HL-60/S4 treated with retinoic acid at 250 ng/mL for 4 days and 3 days (cell line): Measurements from ENCODE around the gene NEUROD1.

ENCODE experiments used
- in situ Hi-C: fragments of 300-500 bp; cut with MboI; formaldehyde crosslinking; loops from 2 replicates; pipeline ENCODE4 v1.7.0; 2022; ENCODE audit warnings: low sequenced_read_pairs

Gene NEUROD1

GRCh38 chr2:181680937-181681811 is 857 bp upstream of the NEUROD1 start:
- in situ Hi-C loops, result no loop called here

- in situ Hi-C loops, result no loop called here
Measured at GRCh38 chr2:181679544-181679979, 755 bp downstream of the NEUROD1 start.

- in situ Hi-C loops, result no loop called here
Measured at GRCh38 chr2:181678861-181679543, 1.3 kb downstream of the NEUROD1 start.

GRCh38 chr2:181677912-181678586 is 2.3 kb downstream of the NEUROD1 start:
- in situ Hi-C loops, result no loop called here

- in situ Hi-C loops, result no loop called here
Measured at GRCh38 chr2:181675254-181675653, 5.1 kb downstream of the NEUROD1 start.

GRCh38 chr2:181674461-181674860 is 5.9 kb downstream of the NEUROD1 start:
- in situ Hi-C loops, result no loop called here

GRCh38 chr2:181673173-181673572 is 7.1 kb downstream of the NEUROD1 start:
- in situ Hi-C loops, result no loop called here

- in situ Hi-C loops, result no loop called here
Measured at GRCh38 chr2:181672255-181673008, 7.9 kb downstream of the NEUROD1 start.

GRCh38 chr2:181670632-181671031 is 9.7 kb downstream of the NEUROD1 start:
- in situ Hi-C loops, result no loop called here

- in situ Hi-C loops, result no loop called here
Measured at GRCh38 chr2:181667234-181667633, 13.1 kb downstream of the NEUROD1 start.

GRCh38 chr2:181662287-181662686 is 18.0 kb downstream of the NEUROD1 start:
- in situ Hi-C loops, result no loop called here

- in situ Hi-C loops, result no loop called here
Measured at GRCh38 chr2:181660181-181660580, 20.1 kb downstream of the NEUROD1 start.

- in situ Hi-C loops, result no loop called here
Measured at GRCh38 chr2:181658444-181658843, 21.9 kb downstream of the NEUROD1 start.

- in situ Hi-C loops, result no loop called here
Measured at GRCh38 chr2:181657379-181657778, 22.9 kb downstream of the NEUROD1 start.

GRCh38 chr2:181656450-181657291 is 23.6 kb downstream of the NEUROD1 start, which contains the start of gene CERKL:
Gene CERKL (minus strand): TSS chr2:181657105. CDS start chr2:181657006, 99 bp downstream.
- in situ Hi-C loops, result no loop called here

- in situ Hi-C loops, result no loop called here
Measured at GRCh38 chr2:181655519-181655918, 24.8 kb downstream of the NEUROD1 start.

GRCh38 chr2:181649436-181649979 is 30.8 kb downstream of the NEUROD1 start:
- in situ Hi-C loops, result no loop called here

- in situ Hi-C loops, result no loop called here
Measured at GRCh38 chr2:181648478-181649155, 31.7 kb downstream of the NEUROD1 start.

GRCh38 chr2:181646415-181646987 is 33.8 kb downstream of the NEUROD1 start:
- in situ Hi-C loops, result no loop called here
